ENCODE data around the gene CDH12.
"Not testable (repeated sequence)": the region's sequence is repeated elsewhere in the genome, so short reads cannot be mapped to it uniquely, and the experiment has no call there.

DNA sequence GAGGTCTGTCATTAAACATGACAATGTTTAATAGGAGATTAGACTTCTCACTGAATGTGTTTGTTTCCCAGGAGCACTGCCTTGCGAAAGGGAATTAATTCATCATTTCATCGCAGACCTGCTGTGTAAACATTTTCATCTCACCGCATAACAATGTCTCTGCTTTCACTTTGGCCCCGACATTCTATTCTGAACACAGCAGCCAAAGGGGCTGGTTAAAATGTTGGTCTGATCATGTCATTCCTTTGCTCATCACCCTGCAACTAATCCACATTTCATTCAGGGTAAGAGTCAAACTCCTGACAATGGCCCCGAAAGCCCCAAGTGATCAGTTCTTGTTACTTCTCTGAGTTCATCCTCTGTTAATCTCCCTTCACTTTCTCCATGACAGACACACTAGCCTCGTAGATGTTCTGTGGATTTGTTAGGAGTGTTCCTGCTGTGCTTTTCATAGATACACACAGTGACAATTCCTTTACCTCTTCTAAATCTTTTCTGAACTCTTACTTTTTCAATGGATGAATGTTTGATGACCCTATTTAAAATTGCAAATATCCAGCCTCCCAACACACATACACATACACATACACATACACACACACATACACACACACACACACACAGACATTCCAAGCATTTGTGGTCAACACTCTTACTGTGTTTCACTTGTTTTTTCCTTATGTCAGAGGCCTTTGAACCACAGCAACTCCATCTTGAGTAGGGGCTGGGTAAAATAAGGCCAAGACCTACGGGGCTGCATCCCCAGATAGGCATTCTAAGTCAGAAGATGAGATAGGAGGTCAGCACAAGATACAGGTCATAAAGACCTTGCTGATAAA lies 688.0 kb downstream of the CDH12 start:
- TF ChIP-seq, protein P1, sequence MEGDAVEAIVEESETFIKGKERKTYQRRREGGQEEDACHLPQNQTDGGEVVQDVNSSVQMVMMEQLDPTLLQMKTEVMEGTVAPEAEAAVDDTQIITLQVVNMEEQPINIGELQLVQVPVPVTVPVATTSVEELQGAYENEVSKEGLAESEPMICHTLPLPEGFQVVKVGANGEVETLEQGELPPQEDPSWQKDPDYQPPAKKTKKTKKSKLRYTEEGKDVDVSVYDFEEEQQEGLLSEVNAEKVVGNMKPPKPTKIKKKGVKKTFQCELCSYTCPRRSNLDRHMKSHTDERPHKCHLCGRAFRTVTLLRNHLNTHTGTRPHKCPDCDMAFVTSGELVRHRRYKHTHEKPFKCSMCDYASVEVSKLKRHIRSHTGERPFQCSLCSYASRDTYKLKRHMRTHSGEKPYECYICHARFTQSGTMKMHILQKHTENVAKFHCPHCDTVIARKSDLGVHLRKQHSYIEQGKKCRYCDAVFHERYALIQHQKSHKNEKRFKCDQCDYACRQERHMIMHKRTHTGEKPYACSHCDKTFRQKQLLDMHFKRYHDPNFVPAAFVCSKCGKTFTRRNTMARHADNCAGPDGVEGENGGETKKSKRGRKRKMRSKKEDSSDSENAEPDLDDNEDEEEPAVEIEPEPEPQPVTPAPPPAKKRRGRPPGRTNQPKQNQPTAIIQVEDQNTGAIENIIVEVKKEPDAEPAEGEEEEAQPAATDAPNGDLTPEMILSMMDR (IDR thresholded peaks at IDR 0.05): not testable (repeated sequence)
- TF ChIP-seq POLR2A (IDR thresholded peaks at IDR 0.05): not testable (repeated sequence)

Measured in lower leg skin (tissue), 3 donors.